HG02981 (cell line): Measurements from ENCODE around the gene STON2.
"Not testable (repeated sequence)": the region's sequence is repeated elsewhere in the genome, so short reads cannot be mapped to it uniquely, and the experiment has no call there.

Experiments
- ATAC-seq: cut with Tn5 transposase; IDR thresholded peaks from one replicate; pipeline ENCODE4 v1.9.1; 2021; ENCODE audit warnings: mild to moderate bottlenecking, moderate library complexity; ENCODE audit not compliant: unreplicated experiment

STON2 gene

GRCh38 chr14:81272317-81272716, 127.8 kb downstream of the STON2 start:
- ATAC-seq: no peak

- no peak for ATAC-seq
These were observed 130.1 kb downstream of the STON2 start for GRCh38 chr14:81269979-81270375.

GRCh38 chr14:81269100-81269978, 130.8 kb downstream of the STON2 start:
- peak; percentile 61 for ATAC-seq

- ATAC-seq: no peak
These were observed 132.1 kb downstream of the STON2 start for GRCh38 chr14:81268016-81268416.

- no peak for ATAC-seq
These were observed 134.4 kb downstream of the STON2 start for GRCh38 chr14:81265636-81266169.

GRCh38 chr14:81264671-81265070, 135.5 kb downstream of the STON2 start:
- ATAC-seq: no peak

GRCh38 chr14:81263777-81264410, 136.2 kb downstream of the STON2 start:
- no peak for ATAC-seq

- no peak for ATAC-seq
These were observed 138.9 kb downstream of the STON2 start for GRCh38 chr14:81261176-81261575.

GRCh38 chr14:81260732-81261131, 139.4 kb downstream of the STON2 start:
- ATAC-seq: no peak

- ATAC-seq: peak; percentile 62
These were observed 143.7 kb downstream of the STON2 start for GRCh38 chr14:81256289-81256960.

GRCh38 chr14:81252278-81252677, 147.8 kb downstream of the STON2 start:
- no peak for ATAC-seq

GRCh38 chr14:81247271-81247766, 152.8 kb downstream of the STON2 start:
- ATAC-seq: no peak

GRCh38 chr14:81246461-81247270, 153.5 kb downstream of the STON2 start:
- no peak for ATAC-seq

- no peak for ATAC-seq
These were observed 154.4 kb downstream of the STON2 start for GRCh38 chr14:81245771-81246170.

- not testable (repeated sequence) for ATAC-seq
These were observed 155.7 kb downstream of the STON2 start for GRCh38 chr14:81244431-81244830.

GRCh38 chr14:81243499-81243898, 156.6 kb downstream of the STON2 start:
- ATAC-seq: no peak

GRCh38 chr14:81236849-81237248, 163.3 kb downstream of the STON2 start:
- ATAC-seq: not testable (repeated sequence)

GRCh38 chr14:81236138-81236537, 164.0 kb downstream of the STON2 start:
- no peak for ATAC-seq

- no peak for ATAC-seq
These were observed 165.0 kb downstream of the STON2 start for GRCh38 chr14:81235096-81235495.

GRCh38 chr14:81234278-81234677, 165.8 kb downstream of the STON2 start:
- no peak for ATAC-seq
